ENCODE data around the gene PIBF1. TPM values are rescaled to one million over a fixed set of nuclear protein-coding genes. Genes with fewer than 3 reads are reported as not detected.

The PIBF1 gene
- total RNA-seq, 6 experiments from 2014 or later, result 5.3 to 10.9 (median 7.8) TPM

GRCh38 chr13:72985610-72986009 is 203.7 kb downstream of the PIBF1 start:
- H3K4me1 ChIP-seq, result no peaks in the 10 kb centered on the region
- H3K27me3 ChIP-seq, result no peaks in the 10 kb centered on the region
- H3K4me3 ChIP-seq, result no peak overlapping the region
- intact Hi-C loops (cut with DNase I), result no loop called here
- WGBS (ENCODE audit: insufficient coverage, low coverage, low lambda C conversion rate, missing lambda C conversion rate), result 78% methylated on average over 1 of the region's 1 CpG
- H3K36me3 ChIP-seq, result no peaks in the 10 kb centered on the region
- H3K27ac ChIP-seq, result no peak overlapping the region
- ATAC-seq (no peak), DNase-seq (no peak)
- H3K9me3 ChIP-seq, result no peaks in the 10 kb centered on the region
- TF ChIP-seq CTCF (IDR thresholded peaks at IDR 0.05), result no peak
- TF ChIP-seq POLR2A (IDR thresholded peaks at IDR 0.05), result no peak

GRCh38 chr13:72986197-72986596 is 204.3 kb downstream of the PIBF1 start:
- no peaks in the 10 kb centered on the region for H3K9me3 ChIP-seq
- no peaks in the 10 kb centered on the region for H3K27me3 ChIP-seq
- intact Hi-C loops (cut with DNase I), result no loop called here
- H3K4me1 ChIP-seq, result no peaks in the 10 kb centered on the region
- 100% methylated on average over 1 of the region's 1 CpG for WGBS (ENCODE audit: insufficient coverage, low coverage, low lambda C conversion rate, missing lambda C conversion rate)
- H3K4me3 ChIP-seq, result no peak overlapping the region
- ATAC-seq, result no peak
- H3K27ac ChIP-seq, result no peak overlapping the region
- DNase-seq, result no peak
- H3K36me3 ChIP-seq, result no peaks in the 10 kb centered on the region
- TF ChIP-seq POLR2A (IDR thresholded peaks at IDR 0.05) (no peak), CTCF (IDR thresholded peaks at IDR 0.05) (no peak)

GRCh38 chr13:72990953-72991352 is 209.0 kb downstream of the PIBF1 start:
- Histone ChIP-seq H3K27ac (no peak overlapping the region), H3K9me3 (no peaks in the 10 kb centered on the region), H3K36me3 (peaks cover 0 to 3% (median 0%) of the 10 kb centered on the region in 4 donors), H3K4me1 (no peaks in the 10 kb centered on the region), H3K4me3 (no peak overlapping the region), H3K27me3 (no peaks in the 10 kb centered on the region)
- DNase-seq (no peak), ATAC-seq (no peak)
- TF ChIP-seq POLR2A (IDR thresholded peaks at IDR 0.05), result no peak
- no peak for TF ChIP-seq CTCF (IDR thresholded peaks at IDR 0.05)
- WGBS (ENCODE audit: insufficient coverage, low coverage, low lambda C conversion rate, missing lambda C conversion rate), result 97% methylated on average over 3 of the region's 3 CpGs
- intact Hi-C loops (cut with DNase I), result no loop called here

GRCh38 chr13:72998012-72998411 is 216.1 kb downstream of the PIBF1 start:
- Histone ChIP-seq H3K9me3 (no peaks in the 10 kb centered on the region), H3K27ac (no peak overlapping the region), H3K4me3 (no peak overlapping the region), H3K4me1 (no peaks in the 10 kb centered on the region), H3K27me3 (no peaks in the 10 kb centered on the region), H3K36me3 (no peaks in the 10 kb centered on the region)
- TF ChIP-seq CTCF (IDR thresholded peaks at IDR 0.05), result no peak
- no peak for TF ChIP-seq POLR2A (IDR thresholded peaks at IDR 0.05)
- DNase-seq (no peak), ATAC-seq (no peak)
- 88% methylated on average over 4 of the region's 4 CpGs for WGBS (ENCODE audit: insufficient coverage, low coverage, low lambda C conversion rate, missing lambda C conversion rate)
- intact Hi-C loops (cut with DNase I), result no loop called here
